HepG2 (cell line): ENCODE results near the gene FGD5. TPM values are rescaled to one million over a fixed set of nuclear protein-coding genes. Genes with fewer than 3 reads are reported as not detected.
A peak's percentile ranks its signal among the peaks of the same experiment; 100 is the strongest.

Experiments used
- ATAC-seq: fragments of 200-7000 bp; cut with Tn5 transposase; 3 replicates; pipeline ENCODE4 v1.9.1; 2020; ENCODE audit warnings: mild to moderate bottlenecking, moderate library complexity
- BruUV-seq: library from RNA; stranded (reverse); fragments of 400-500 nt; replicated peaks from 2 replicates; lab custom pipeline; 2021; lab: Mats Ljungman, UMichigan
- CTCF ChIA-PET: fragments of 300-600 bp; formaldehyde crosslinking; extraction: SDS; loops from one replicate; lab custom pipeline; 2021; ENCODE audit warnings: low total read pairs, inconsistent platforms, low intra/inter-chr PET ratio; lab: Yijun Ruan, JAX
- POLR2A ChIA-PET: fragments of 350-600 bp; sonication (Branson Sonifier 250); formaldehyde crosslinking; loops from one replicate; lab custom pipeline; 2020; ENCODE audit warnings: antibody characterized with exemption, inconsistent platforms; lab: Yijun Ruan, JAX
- DNase-seq: peaks from one replicate; pipeline ENCODE4 v3.0.0-alpha.2; 2015; ENCODE audit warnings: low spot score
- FAIRE-seq: peaks from 3 replicates; lab custom pipeline; 2011; peaks lifted over from hg19 to GRCh38; lab: Jason Lieb, UNC
- H2AFZ ChIP-seq: one replicate; pipeline ENCODE4 v1.6.1; 2011; ENCODE audit warnings: low read length, inconsistent platforms
- H3K27ac ChIP-seq: fragments of 300-600 bp; 3 replicates; pipeline ENCODE4 v1.8.0; 2011; ENCODE audit warnings: mixed run types, mild to moderate bottlenecking, mixed read lengths, low read length, inconsistent platforms; ENCODE audit not compliant: insufficient read depth; ENCODE audit errors: extremely low read length
- H3K27me3 ChIP-seq, 2 experiments: fragments of 200-600 bp in 1 of 2; 2 replicates in 1 of 2; 3 replicates in 1 of 2; pipeline versions ENCODE4 v1.6.0 to v1.8.0; 2011; ENCODE audit warnings: low read length in 2 of 2, mild to moderate bottlenecking in 2 of 2, moderate library complexity in 2 of 2, inconsistent platforms in 1 of 2; ENCODE audit not compliant: insufficient read depth in 2 of 2, control insufficient read depth in 1 of 2
- H3K36me3 ChIP-seq, 2 experiments: fragments of 200-600 bp in 1 of 2; replicated peaks in 1 of 2; 2 replicates in 1 of 2; 3 replicates in 1 of 2; pipeline versions ENCODE4 v1.5.1 to v1.8.0; 2011; ENCODE audit warnings: low read length in 2 of 2, inconsistent platforms in 1 of 2; ENCODE audit not compliant: insufficient read depth in 2 of 2, control insufficient read depth in 1 of 2
- H3K4me1 ChIP-seq: 2 replicates; pipeline ENCODE4 v1.5.1; 2012; ENCODE audit warnings: low read length, inconsistent platforms; ENCODE audit not compliant: insufficient read depth
- H3K4me2 ChIP-seq: 2 replicates; pipeline ENCODE4 v1.6.0; 2011; ENCODE audit warnings: low read depth, low read length, inconsistent platforms
- H3K4me3 ChIP-seq, 3 experiments: fragments of 200-600 bp in 1 of 3; sonication (generic), shearing (Covaris generic) in 1 of 3; replicated peaks in 1 of 3; 2 replicates each; pipeline ENCODE4 v1.5.1; 2011 to 2016; ENCODE audit warnings: low read length in 3 of 3, inconsistent platforms in 2 of 3, low read depth in 2 of 3, mild to moderate bottlenecking in 2 of 3, control low read depth in 1 of 3, mixed read lengths in 1 of 3; ENCODE audit not compliant: insufficient read depth in 1 of 3
- H3K79me2 ChIP-seq: one replicate; pipeline ENCODE4 v1.6.1; 2011; ENCODE audit warnings: low read length, inconsistent platforms; ENCODE audit not compliant: insufficient read depth
- H3K9ac ChIP-seq: 2 replicates; pipeline ENCODE4 v1.6.0; 2011; ENCODE audit warnings: mild to moderate bottlenecking, low read depth, low read length, inconsistent platforms; ENCODE audit not compliant: insufficient read depth
- H3K9me3 ChIP-seq: 2 replicates; pipeline ENCODE4 v1.5.1; 2012; ENCODE audit warnings: mild to moderate bottlenecking, low read length
- H4K20me1 ChIP-seq: 2 replicates; pipeline ENCODE4 v1.6.0; 2011; ENCODE audit warnings: inconsistent platforms, mild to moderate bottlenecking, low read length, moderate library complexity; ENCODE audit not compliant: insufficient read depth
- EED ChIP-seq: sonication (generic); formaldehyde crosslinking; IDR thresholded peaks from 2 replicates; pipeline ENCODE4 v1.5.0; 2020; ENCODE audit warnings: mild to moderate bottlenecking, missing genetic modification reagents
- NR2F1 ChIP-seq, 2 experiments: fragments of 450-650 bp in 1 of 2; formaldehyde crosslinking in 1 of 2; IDR thresholded peaks; 2 replicates each; pipeline versions ENCODE4 v1.5.0 to v1.6.1; 2016 to 2020; ENCODE audit warnings: mild to moderate bottlenecking in 1 of 2, missing compliant biosample characterization in 1 of 2, missing genetic modification reagents in 1 of 2, moderate library complexity in 1 of 2
- ZMYM4 ChIP-seq: sonication (generic); formaldehyde crosslinking; IDR thresholded peaks from 2 replicates; pipeline ENCODE4 v1.8.1; 2023; ENCODE audit warnings: mild to moderate bottlenecking, missing genetic modification reagents
- ZNF629 ChIP-seq: sonication (generic); formaldehyde crosslinking; conservative IDR thresholded peaks from 2 replicates; pipeline ENCODE4 v1.5.0; 2020; ENCODE audit warnings: missing genetic modification reagents
- in situ Hi-C: cut with HindIII; loops from 2 replicates; pipeline ENCODE4 v1.10.0; 2017; ENCODE audit warnings: low pct_unique_long_range_greater_than_20kb; ENCODE audit not compliant: extremely low pct_ligation_motif_present
- intact Hi-C: fragments of 100-400 bp; cut with micrococcal nuclease; formaldehyde crosslinking; loops from one replicate; pipeline ENCODE4 v1.10.0; 2022; ENCODE audit not compliant: unreplicated experiment
- polyA plus RNA-seq, 8 experiments: library from polyadenylated mRNA; depleted of rRNA in 3 of 8; stranded (reverse) in 7 of 8; unstranded in 1 of 8; fragments of >200 nt; fragmentation: Illumina TruSeq in 4 of 8; extraction: Trizol in 4 of 8; gene quantifications; 2 replicates each; pipeline versions ENCODE4 v1.2.1 to v1.2.3, GENCODE V29; 2011 to 2016; ENCODE audit warnings: low read depth in 4 of 8, missing spikeins in 1 of 8, mixed read lengths in 1 of 8; ENCODE audit not compliant: insufficient read depth in 1 of 8
- total RNA-seq, 5 experiments: library from RNA; depleted of rRNA; stranded (reverse); fragments of >200 nt; fragmentation: Illumina TruSeq; extraction: Trizol; gene quantifications; 2 replicates each; pipeline ENCODE4 v1.2.3, GENCODE V29; 2016; ENCODE audit warnings: low read depth in 1 of 5
- TF ChIP-seq, protein P1 (sequence below): fragments of 450-650 bp; IDR thresholded peaks from 2 replicates; pipeline ENCODE4 v1.6.1; 2017; ENCODE audit warnings: mild to moderate bottlenecking
- TF ChIP-seq, protein P2 (sequence below): sonication (generic); formaldehyde crosslinking; IDR thresholded peaks from 2 replicates; pipeline ENCODE4 v1.5.1; 2020; ENCODE audit warnings: missing genetic modification reagents, mild to moderate bottlenecking, borderline replicate concordance

The FGD5 gene
- total and polyA plus RNA-seq, 2 of the 13 experiments (the other 11 are each of a cell fraction or from before 2014, with no cell fraction given) = 0.17 TPM; not detected in 1

DNA sequence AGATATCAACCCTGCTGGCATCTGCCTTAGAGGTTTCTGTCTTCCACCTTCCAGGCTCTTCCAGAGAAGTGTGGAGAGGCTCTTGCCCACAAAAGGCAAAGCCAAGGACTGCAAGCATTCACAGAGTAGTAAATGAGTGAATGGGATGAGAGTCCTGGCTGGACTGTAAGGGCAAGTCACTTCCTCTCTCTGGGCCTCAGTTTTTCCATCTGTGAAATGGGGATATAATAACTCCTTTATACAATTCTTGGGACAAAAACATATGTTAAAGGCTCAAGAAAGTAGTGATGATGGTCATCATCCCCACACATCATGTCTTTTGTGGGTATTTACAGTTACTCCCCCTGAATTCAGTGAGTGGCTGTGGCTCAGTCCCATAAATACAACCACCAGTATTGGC, 10.7 kb upstream of the FGD5 start:
- CTCF ChIA-PET = no interaction called here
- TF ChIP-seq ZNF629 = peak; percentile 55; the same call in 1 of the 2 replicates
- TF ChIP-seq, protein P1, sequence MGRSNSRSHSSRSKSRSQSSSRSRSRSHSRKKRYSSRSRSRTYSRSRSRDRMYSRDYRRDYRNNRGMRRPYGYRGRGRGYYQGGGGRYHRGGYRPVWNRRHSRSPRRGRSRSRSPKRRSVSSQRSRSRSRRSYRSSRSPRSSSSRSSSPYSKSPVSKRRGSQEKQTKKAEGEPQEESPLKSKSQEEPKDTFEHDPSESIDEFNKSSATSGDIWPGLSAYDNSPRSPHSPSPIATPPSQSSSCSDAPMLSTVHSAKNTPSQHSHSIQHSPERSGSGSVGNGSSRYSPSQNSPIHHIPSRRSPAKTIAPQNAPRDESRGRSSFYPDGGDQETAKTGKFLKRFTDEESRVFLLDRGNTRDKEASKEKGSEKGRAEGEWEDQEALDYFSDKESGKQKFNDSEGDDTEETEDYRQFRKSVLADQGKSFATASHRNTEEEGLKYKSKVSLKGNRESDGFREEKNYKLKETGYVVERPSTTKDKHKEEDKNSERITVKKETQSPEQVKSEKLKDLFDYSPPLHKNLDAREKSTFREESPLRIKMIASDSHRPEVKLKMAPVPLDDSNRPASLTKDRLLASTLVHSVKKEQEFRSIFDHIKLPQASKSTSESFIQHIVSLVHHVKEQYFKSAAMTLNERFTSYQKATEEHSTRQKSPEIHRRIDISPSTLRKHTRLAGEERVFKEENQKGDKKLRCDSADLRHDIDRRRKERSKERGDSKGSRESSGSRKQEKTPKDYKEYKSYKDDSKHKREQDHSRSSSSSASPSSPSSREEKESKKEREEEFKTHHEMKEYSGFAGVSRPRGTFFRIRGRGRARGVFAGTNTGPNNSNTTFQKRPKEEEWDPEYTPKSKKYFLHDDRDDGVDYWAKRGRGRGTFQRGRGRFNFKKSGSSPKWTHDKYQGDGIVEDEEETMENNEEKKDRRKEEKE = no peak
- TF ChIP-seq ZMYM4 = no peak
- no peak for TF ChIP-seq NR2F1 (CRISPR knock-in tag; IDR thresholded peaks at IDR 0.05)
- TF ChIP-seq EED (CRISPR knock-in tag) = no peak
- TF ChIP-seq, protein P2, sequence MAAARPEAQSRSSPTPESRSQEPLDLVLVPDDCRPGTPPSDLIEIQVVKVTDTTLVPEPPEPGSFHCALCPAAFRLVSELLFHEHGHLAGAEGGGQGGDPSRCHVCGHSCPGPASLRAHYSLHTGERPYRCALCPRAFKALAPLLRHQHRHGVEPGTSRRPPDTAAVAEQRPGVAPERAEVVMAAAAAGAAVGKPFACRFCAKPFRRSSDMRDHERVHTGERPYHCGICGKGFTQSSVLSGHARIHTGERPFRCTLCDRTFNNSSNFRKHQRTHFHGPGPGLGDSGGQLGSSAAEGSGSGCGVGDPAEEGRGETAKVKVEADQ (CRISPR knock-in tag) = no peak
- TF ChIP-seq, all 625 proteins: peak for 1
- Histone ChIP-seq H3K79me2 (no peaks in the 10 kb centered on the region), H3K36me3 (no peaks in the 10 kb centered on the region), H3K4me1 (peaks cover 26% of the 10 kb centered on the region), H3K9me3 (no peaks in the 10 kb centered on the region), H3K27me3 (peaks cover 3 to 29% of the 10 kb centered on the region in 2 experiments; a peak in 4 of 5 replicates), H3K27ac (no peak overlapping the region), H3K9ac (no peak overlapping the region), H3K4me3 (no peak overlapping the region), H4K20me1 (no peaks in the 10 kb centered on the region), H2AFZ (no peak overlapping the region), H3K4me2 (no peak overlapping the region)
- BruUV-seq = no TSS peak
- DNase-seq = no peak
- POLR2A ChIA-PET = no interaction called here
- FAIRE-seq = no peak
- ATAC-seq = no peak
- in situ Hi-C loops (no loop called here), intact Hi-C loops (no loop called here)
